ENCODE results near the gene CRACR2B.

Gene CRACR2B

GRCh38 chr11:830295-831117 is 2.8 kb downstream of the CRACR2B start:
- Histone ChIP-seq H3K27me3 (ENCODE audit: control insufficient read depth, insufficient read depth, low read length) (peaks cover 70% of the 10 kb centered on the region), H3K36me3 (ENCODE audit: control insufficient read depth, insufficient read depth, low read length) (no peaks in the 10 kb centered on the region), H3K9ac (ENCODE audit: low read length) (no peak overlapping the region), H3K4me3 (ENCODE audit: low read depth, low read length) (peak overlapping the region; percentile 62), H3K4me1 (ENCODE audit: control insufficient read depth, insufficient read depth, low read length) (peaks cover 67% of the 10 kb centered on the region), H3K9me3 (ENCODE audit: control insufficient read depth, insufficient read depth, low read depth, low read length) (no peaks in the 10 kb centered on the region), H3K27ac (ENCODE audit: low read depth, low read length) (no peak overlapping the region)

DNA sequence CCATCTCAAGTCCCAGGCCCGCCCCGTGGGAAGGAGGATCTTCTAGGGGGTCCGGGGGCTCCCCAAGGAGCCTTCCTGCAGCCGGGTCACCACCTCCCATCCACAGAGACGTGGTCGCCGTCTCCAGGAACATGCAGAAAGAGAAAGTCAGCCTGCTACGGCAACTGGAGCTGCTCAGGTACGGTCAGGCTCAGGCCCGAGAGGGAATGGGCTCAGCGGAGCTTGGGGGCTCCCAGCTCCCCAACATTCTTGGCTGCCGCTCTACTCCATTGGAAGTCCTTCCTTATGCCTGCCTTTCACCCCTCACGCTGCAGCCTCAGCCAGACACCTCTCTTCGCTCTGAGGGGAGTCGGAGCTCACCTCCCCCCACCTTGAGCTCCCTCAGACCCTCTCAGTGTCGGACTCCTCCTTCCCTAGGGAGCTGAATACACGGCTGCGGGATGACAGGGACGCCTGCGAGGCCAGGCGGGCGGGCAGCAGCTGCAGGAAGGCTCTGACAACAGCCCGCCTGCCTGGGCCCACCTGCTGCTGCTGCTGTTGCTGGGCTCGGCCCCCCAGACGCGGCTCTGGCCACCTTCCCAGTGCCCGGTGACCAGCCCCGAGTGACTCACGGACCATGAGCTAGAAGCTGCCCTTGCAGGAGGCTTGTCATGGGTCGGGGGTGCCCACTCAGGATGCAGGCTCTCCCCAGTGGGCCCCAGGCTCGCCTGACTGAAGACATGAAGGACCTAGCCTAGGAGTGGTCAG is 3.6 kb downstream of the CRACR2B start:
- Histone ChIP-seq H3K27me3 (ENCODE audit: control insufficient read depth, insufficient read depth, low read length) (peaks cover 63% of the 10 kb centered on the region), H3K36me3 (ENCODE audit: control insufficient read depth, insufficient read depth, low read length) (no peaks in the 10 kb centered on the region; the same call in 1 of the 2 replicates), H3K9ac (ENCODE audit: low read length) (no peak overlapping the region), H3K4me3 (ENCODE audit: low read depth, low read length) (peak overlapping the region; percentile 75), H3K4me1 (ENCODE audit: control insufficient read depth, insufficient read depth, low read length) (peaks cover 67% of the 10 kb centered on the region), H3K27ac (ENCODE audit: low read depth, low read length) (no peak overlapping the region), H3K9me3 (ENCODE audit: control insufficient read depth, insufficient read depth, low read depth, low read length) (no peaks in the 10 kb centered on the region)

DNA sequence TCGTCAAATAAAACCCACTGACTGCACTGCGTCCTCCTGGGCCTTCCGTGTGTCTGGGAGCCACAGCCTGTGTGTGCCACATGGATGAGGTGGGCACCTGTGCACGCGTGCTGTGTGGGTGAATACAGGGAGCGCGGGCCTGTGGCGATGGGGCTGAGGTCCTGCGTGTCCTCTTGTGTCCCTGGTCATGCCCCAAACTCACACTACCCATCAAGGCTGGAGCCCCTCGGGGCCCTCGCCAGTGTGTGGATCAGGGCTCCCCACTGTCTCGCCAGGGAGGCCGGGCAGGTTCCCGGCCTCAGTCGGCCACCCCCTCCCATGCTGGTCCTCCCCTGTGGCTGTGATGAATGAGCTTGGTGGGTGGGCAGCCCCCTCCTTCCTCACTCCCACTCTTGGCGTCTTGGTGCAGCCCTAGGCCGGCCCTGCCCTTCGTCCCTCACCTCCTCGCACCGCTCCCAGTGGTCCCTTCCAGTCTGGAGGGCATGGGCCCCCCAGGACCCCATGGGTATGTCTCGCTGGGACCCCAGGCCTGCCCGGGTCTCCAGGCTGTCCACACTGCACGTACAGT is 4.3 kb downstream of the CRACR2B start:
- Histone ChIP-seq H3K27me3 (ENCODE audit: control insufficient read depth, insufficient read depth, low read length) (peaks cover 55% of the 10 kb centered on the region), H3K9ac (ENCODE audit: low read length) (peak overlapping the region; percentile 64), H3K4me3 (ENCODE audit: low read depth, low read length) (peak overlapping the region; percentile 75), H3K36me3 (ENCODE audit: control insufficient read depth, insufficient read depth, low read length) (peaks cover 5% of the 10 kb centered on the region), H3K9me3 (ENCODE audit: control insufficient read depth, insufficient read depth, low read depth, low read length) (no peaks in the 10 kb centered on the region), H3K27ac (ENCODE audit: low read depth, low read length) (no peak overlapping the region), H3K4me1 (ENCODE audit: control insufficient read depth, insufficient read depth, low read length) (peaks cover 67% of the 10 kb centered on the region)

- Histone ChIP-seq H3K9ac (ENCODE audit: low read length) (peak within 1 kb of the TSS; percentile 70), H3K9me3 (ENCODE audit: control insufficient read depth, insufficient read depth, low read depth, low read length) (no peaks in the 10 kb centered on the region), H3K27me3 (ENCODE audit: control insufficient read depth, insufficient read depth, low read length) (peaks cover 49% of the 10 kb centered on the region), H3K36me3 (ENCODE audit: control insufficient read depth, insufficient read depth, low read length) (peaks cover 11% of the 10 kb centered on the region), H3K4me1 (ENCODE audit: control insufficient read depth, insufficient read depth, low read length) (peaks cover 64% of the 10 kb centered on the region), H3K4me3 (ENCODE audit: low read depth, low read length) (peak within 1 kb of the TSS; percentile 75), H3K27ac (ENCODE audit: low read depth, low read length) (peak within 1 kb of the TSS; percentile 22; the same call in 1 of the 2 replicates)
These were observed 4.9 kb downstream of the CRACR2B start, which contains the start of gene CD151 for GRCh38 chr11:832529-833113. Gene CD151, plus strand, starts transcription at chr11:832952. Its CDS starts 3,118 bp downstream, at chr11:836070.

- Histone ChIP-seq H3K9me3 (ENCODE audit: control insufficient read depth, insufficient read depth, low read depth, low read length) (no peaks in the 10 kb centered on the region), H3K4me1 (ENCODE audit: control insufficient read depth, insufficient read depth, low read length) (peaks cover 57% of the 10 kb centered on the region), H3K27me3 (ENCODE audit: control insufficient read depth, insufficient read depth, low read length) (peaks cover 43% of the 10 kb centered on the region), H3K36me3 (ENCODE audit: control insufficient read depth, insufficient read depth, low read length) (peaks cover 16% of the 10 kb centered on the region), H3K4me3 (ENCODE audit: low read depth, low read length) (peak overlapping the region; percentile 75), H3K27ac (ENCODE audit: low read depth, low read length) (peak overlapping the region; percentile 22; the same call in 1 of the 2 replicates), H3K9ac (ENCODE audit: low read length) (peak overlapping the region; percentile 70)
These were observed 5.5 kb downstream of the CRACR2B start for GRCh38 chr11:833114-833791.

GRCh38 chr11:833849-834311 is 6.2 kb downstream of the CRACR2B start:
- no peak overlapping the region for H3K27ac ChIP-seq (ENCODE audit: low read depth, low read length)
- H3K4me1 ChIP-seq (ENCODE audit: control insufficient read depth, insufficient read depth, low read length), result peaks cover 57% of the 10 kb centered on the region
- H3K9ac ChIP-seq (ENCODE audit: low read length), result peak overlapping the region; percentile 70
- H3K9me3 ChIP-seq (ENCODE audit: control insufficient read depth, insufficient read depth, low read depth, low read length), result no peaks in the 10 kb centered on the region
- H3K4me3 ChIP-seq (ENCODE audit: low read depth, low read length), result peak overlapping the region; percentile 75
- peaks cover 37% of the 10 kb centered on the region for H3K27me3 ChIP-seq (ENCODE audit: control insufficient read depth, insufficient read depth, low read length)
- peaks cover 22% of the 10 kb centered on the region for H3K36me3 ChIP-seq (ENCODE audit: control insufficient read depth, insufficient read depth, low read length)

DNA sequence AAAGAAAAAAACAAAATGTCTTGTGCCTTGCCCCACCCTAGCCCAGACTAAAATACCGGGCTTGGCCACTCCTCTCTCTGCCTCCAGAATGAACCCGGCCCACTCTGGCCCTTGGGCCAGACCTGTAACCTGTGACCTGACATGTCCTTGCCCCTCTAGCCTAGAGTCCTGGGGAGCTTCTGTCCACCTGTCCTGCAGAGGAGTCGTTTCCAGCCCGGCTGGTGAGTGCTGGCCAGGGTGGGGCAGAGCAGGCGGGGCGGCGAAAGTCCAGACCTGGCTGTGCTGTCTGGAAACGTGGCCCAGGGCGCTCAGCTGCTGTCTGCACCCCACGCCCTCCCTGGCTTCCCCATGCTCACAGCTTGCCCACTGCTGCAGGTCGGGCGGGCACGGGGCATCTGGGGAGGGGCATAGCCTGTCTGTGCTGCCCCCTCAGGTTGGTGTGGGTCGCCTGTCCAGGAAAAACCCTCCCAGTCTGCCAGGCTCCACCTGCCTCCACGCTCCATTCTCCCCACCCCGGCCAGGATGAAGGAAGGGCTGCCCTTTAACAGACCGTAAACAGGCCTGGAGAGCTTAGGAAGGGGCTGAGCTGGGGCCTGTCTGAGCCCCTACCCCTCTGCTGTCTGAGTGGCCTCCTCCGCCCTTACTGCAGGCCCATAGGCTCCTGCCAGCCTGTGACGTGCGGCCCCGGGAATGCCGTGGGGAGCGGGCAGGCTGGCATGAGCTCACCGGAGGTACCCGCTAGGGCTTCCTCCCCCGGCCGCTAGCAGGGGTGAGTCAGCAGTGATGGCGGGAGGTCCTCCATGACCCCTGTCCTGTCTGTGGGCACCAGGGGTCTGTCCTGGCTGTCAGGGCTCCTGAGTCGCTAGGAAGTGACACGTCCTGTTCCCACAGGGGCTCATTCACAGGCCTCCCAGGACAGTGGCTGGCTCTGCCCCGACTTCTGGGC is 6.9 kb downstream of the CRACR2B start:
- peaks cover 30% of the 10 kb centered on the region for H3K36me3 ChIP-seq (ENCODE audit: control insufficient read depth, insufficient read depth, low read length)
- peaks cover 29% of the 10 kb centered on the region for H3K27me3 ChIP-seq (ENCODE audit: control insufficient read depth, insufficient read depth, low read length)
- H3K9me3 ChIP-seq (ENCODE audit: control insufficient read depth, insufficient read depth, low read depth, low read length), result no peaks in the 10 kb centered on the region
- peaks cover 51% of the 10 kb centered on the region for H3K4me1 ChIP-seq (ENCODE audit: control insufficient read depth, insufficient read depth, low read length)
- H3K27ac ChIP-seq (ENCODE audit: low read depth, low read length), result no peak overlapping the region
- no peak overlapping the region for H3K9ac ChIP-seq (ENCODE audit: low read length)
- peak overlapping the region; percentile 75 for H3K4me3 ChIP-seq (ENCODE audit: low read depth, low read length)

DNA sequence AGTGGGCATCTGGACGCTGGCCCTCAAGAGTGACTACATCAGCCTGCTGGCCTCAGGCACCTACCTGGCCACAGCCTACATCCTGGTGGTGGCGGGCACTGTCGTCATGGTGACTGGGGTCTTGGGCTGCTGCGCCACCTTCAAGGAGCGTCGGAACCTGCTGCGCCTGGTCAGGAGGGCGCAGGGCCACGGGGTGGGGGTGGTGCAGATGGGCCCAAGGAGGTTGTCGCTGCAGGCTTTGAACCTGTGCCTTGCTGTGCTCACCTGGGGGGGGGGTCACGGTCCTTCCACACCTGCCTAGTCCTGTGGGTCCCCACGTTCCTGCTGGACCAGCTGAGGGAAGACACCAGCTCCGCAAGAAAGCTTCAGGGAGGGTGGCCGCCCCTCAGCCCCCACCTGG is 8.6 kb downstream of the CRACR2B start:
- Histone ChIP-seq H3K27ac (ENCODE audit: low read depth, low read length) (no peak overlapping the region), H3K4me1 (ENCODE audit: control insufficient read depth, insufficient read depth, low read length) (peaks cover 45% of the 10 kb centered on the region), H3K9me3 (ENCODE audit: control insufficient read depth, insufficient read depth, low read depth, low read length) (no peaks in the 10 kb centered on the region), H3K4me3 (ENCODE audit: low read depth, low read length) (no peak overlapping the region), H3K9ac (ENCODE audit: low read length) (no peak overlapping the region), H3K27me3 (ENCODE audit: control insufficient read depth, insufficient read depth, low read length) (peaks cover 13% of the 10 kb centered on the region), H3K36me3 (ENCODE audit: control insufficient read depth, insufficient read depth, low read length) (peaks cover 45% of the 10 kb centered on the region)

GRCh38 chr11:836700-837099 is 9.0 kb downstream of the CRACR2B start:
- Histone ChIP-seq H3K4me1 (ENCODE audit: control insufficient read depth, insufficient read depth, low read length) (peaks cover 43% of the 10 kb centered on the region), H3K27me3 (ENCODE audit: control insufficient read depth, insufficient read depth, low read length) (peaks cover 9% of the 10 kb centered on the region), H3K27ac (ENCODE audit: low read depth, low read length) (no peak overlapping the region), H3K36me3 (ENCODE audit: control insufficient read depth, insufficient read depth, low read length) (peaks cover 45% of the 10 kb centered on the region), H3K9ac (ENCODE audit: low read length) (no peak overlapping the region), H3K9me3 (ENCODE audit: control insufficient read depth, insufficient read depth, low read depth, low read length) (no peaks in the 10 kb centered on the region), H3K4me3 (ENCODE audit: low read depth, low read length) (no peak overlapping the region)

Data from HUES6 (cell line).